Activated CD8-positive, alpha-beta memory T cell treated with anti-CD3 and anti-CD28 coated beads, Interleukin-2, amount 10 ng/mL, durations not matched to agents 7 days and 5 days (primary cell): Measurements from ENCODE around the gene UMODL1. TPM values are rescaled to one million over a fixed set of nuclear protein-coding genes. Genes with fewer than 3 reads are reported as not detected.
"Not testable (repeated sequence)": the region's sequence is repeated elsewhere in the genome, so short reads cannot be mapped to it uniquely, and the experiment has no call there.

Source experiments
- ATAC-seq: fragments of 150-1000 bp; cut with Tn5 transposase; one replicate; pipeline ENCODE4 v1.10.0; 2021; ENCODE audit warnings: moderate library complexity
- CTCF ChIA-PET: fragments of 350-600 bp; sonication (Branson Sonifier 250); formaldehyde crosslinking; loops from one replicate; lab custom pipeline; 2021; ENCODE audit warnings: antibody characterized with exemption; lab: Charles Lee
- DNase-seq: peaks from one replicate; pipeline ENCODE4 v3.0.0-alpha.2; 2020
- H3K27ac Mint-ChIP-seq: one replicate; pipeline ENCODE4 v1.8.0; 2021; ENCODE audit warnings: mild to moderate bottlenecking, mixed read lengths
- H3K27me3 Mint-ChIP-seq: one replicate; pipeline ENCODE4 v1.8.0; 2021; ENCODE audit warnings: mixed read lengths
- H3K36me3 Mint-ChIP-seq: one replicate; pipeline ENCODE4 v1.8.0; 2021; ENCODE audit warnings: mild to moderate bottlenecking, mixed read lengths
- H3K4me1 Mint-ChIP-seq: one replicate; pipeline ENCODE4 v1.8.0; 2021; ENCODE audit warnings: mixed read lengths
- H3K4me3 Mint-ChIP-seq: one replicate; pipeline ENCODE4 v1.8.0; 2021; ENCODE audit warnings: mild to moderate bottlenecking, moderate library complexity, mixed read lengths
- H3K9me3 Mint-ChIP-seq: one replicate; pipeline ENCODE4 v1.8.0; 2022; ENCODE audit warnings: low read depth, mixed read lengths
- total RNA-seq, 2 experiments: library from RNA; stranded (reverse); gene quantifications; one replicate each; pipeline ENCODE4 v1.2.3, GENCODE V29; 2021

UMODL1 gene
- total RNA-seq, 2 experiments from 2014 or later, result 0.05 TPM; not detected in 1

DNA sequence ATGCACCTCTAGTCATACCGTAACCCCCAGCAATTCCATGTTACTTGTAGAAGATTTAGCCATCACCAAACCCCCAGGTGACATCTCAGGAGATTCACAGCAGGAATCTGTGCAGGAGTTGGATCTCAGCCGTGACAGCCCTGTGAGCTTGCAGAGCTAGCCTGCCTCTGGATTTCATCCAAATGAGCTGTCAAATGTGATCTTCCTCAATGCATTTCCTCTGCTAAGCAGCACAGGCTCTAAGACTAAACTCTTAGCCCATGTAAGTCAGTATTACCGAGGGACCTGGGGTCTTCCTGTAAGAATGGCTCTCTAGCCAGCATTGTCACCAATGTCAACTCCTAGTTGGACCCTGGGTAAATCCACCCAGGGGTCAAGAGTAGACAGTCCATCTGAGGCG lies 41.7 kb downstream of the UMODL1 start:
- no peak for ATAC-seq
- CTCF ChIA-PET, result interaction anchor here (0.7 to 1.2 kb wide), 2 partner anchors 146 to 296 kb away, joined by 3 read pairs; no protein-coding TSS in a partner anchor
- Mint-ChIP-seq H3K4me1 (peaks cover 13% of the 10 kb centered on the region), H3K9me3 (no peaks in the 10 kb centered on the region), H3K27me3 (peaks cover 41% of the 10 kb centered on the region), H3K36me3 (no peaks in the 10 kb centered on the region), H3K27ac (no peak overlapping the region), H3K4me3 (no peak overlapping the region)
- DNase-seq, result no peak

GRCh38 chr21:42113926-42114409 lies 42.9 kb downstream of the UMODL1 start:
- H3K4me1 Mint-ChIP-seq, result peaks cover 21% of the 10 kb centered on the region
- H3K4me3 Mint-ChIP-seq, result no peak overlapping the region
- ATAC-seq, result no peak
- no peak overlapping the region for H3K27ac Mint-ChIP-seq
- CTCF ChIA-PET, result interaction anchor here (0.8 kb wide), 1 partner anchor 298 kb away, joined by 3 read pairs; no protein-coding TSS in a partner anchor
- no peaks in the 10 kb centered on the region for H3K9me3 Mint-ChIP-seq
- no peak for DNase-seq
- H3K27me3 Mint-ChIP-seq, result peaks cover 51% of the 10 kb centered on the region
- H3K36me3 Mint-ChIP-seq, result no peaks in the 10 kb centered on the region

GRCh38 chr21:42114646-42115045 lies 43.5 kb downstream of the UMODL1 start:
- Mint-ChIP-seq H3K4me3 (no peak overlapping the region), H3K36me3 (no peaks in the 10 kb centered on the region), H3K4me1 (peaks cover 27% of the 10 kb centered on the region), H3K27me3 (peaks cover 57% of the 10 kb centered on the region), H3K9me3 (no peaks in the 10 kb centered on the region), H3K27ac (no peak overlapping the region)
- ATAC-seq (no peak), DNase-seq (no peak)
- CTCF ChIA-PET, result interaction anchor here (4.8 kb wide), 1 partner anchor 298 kb away, joined by 61 read pairs; no protein-coding TSS in a partner anchor

DNA sequence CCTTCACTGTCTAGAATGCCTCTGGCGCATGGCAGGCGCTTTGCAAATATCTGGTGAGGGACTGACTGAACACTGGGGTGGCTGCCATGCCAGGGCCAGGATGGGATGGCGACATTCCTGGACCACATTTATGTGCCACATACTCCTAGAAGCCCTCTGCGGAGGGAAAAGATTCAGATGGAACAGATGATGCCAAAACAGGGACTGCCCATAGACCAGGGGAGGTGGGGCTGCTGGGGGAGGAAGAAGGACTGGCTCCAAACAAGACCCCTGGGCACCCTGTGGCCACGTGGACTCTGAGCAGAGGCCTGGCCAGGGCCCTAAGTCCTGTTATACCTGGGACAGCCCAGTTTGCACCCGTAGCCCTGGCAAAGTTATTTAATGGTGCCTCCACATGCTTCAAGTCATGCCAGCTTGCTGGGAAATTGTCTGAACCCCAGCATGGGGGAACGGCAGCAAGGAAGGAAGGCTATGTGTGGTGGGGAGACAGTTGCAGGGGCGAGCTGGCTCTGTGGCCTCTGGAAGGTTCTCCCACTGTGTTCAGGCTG lies 44.1 kb downstream of the UMODL1 start:
- no peak for ATAC-seq
- Mint-ChIP-seq H3K9me3 (no peaks in the 10 kb centered on the region), H3K27ac (no peak overlapping the region), H3K4me1 (peaks cover 32% of the 10 kb centered on the region), H3K4me3 (no peak overlapping the region), H3K27me3 (peaks cover 62% of the 10 kb centered on the region), H3K36me3 (no peaks in the 10 kb centered on the region)
- DNase-seq, result no peak
- CTCF ChIA-PET, result interaction anchor here (0.6 to 4.8 kb wide), 4 partner anchors 8 to 375 kb away, joined by 3 to 66 read pairs (median 38); no protein-coding TSS in a partner anchor

- Mint-ChIP-seq H3K27me3 (peaks cover 73% of the 10 kb centered on the region), H3K4me1 (peaks cover 42% of the 10 kb centered on the region)
- not testable (repeated sequence) for H3K36me3 Mint-ChIP-seq, H3K9me3 Mint-ChIP-seq, H3K4me3 Mint-ChIP-seq, ATAC-seq, H3K27ac Mint-ChIP-seq, DNase-seq
- CTCF ChIA-PET, result interaction anchor here (0.6 to 5.8 kb wide), 23 partner anchors 9 to 1530 kb away, joined by 3 to 66 read pairs (median 5); no protein-coding TSS in a partner anchor
Observed at GRCh38 chr21:42116551-42116950, 45.4 kb downstream of the UMODL1 start.

DNA sequence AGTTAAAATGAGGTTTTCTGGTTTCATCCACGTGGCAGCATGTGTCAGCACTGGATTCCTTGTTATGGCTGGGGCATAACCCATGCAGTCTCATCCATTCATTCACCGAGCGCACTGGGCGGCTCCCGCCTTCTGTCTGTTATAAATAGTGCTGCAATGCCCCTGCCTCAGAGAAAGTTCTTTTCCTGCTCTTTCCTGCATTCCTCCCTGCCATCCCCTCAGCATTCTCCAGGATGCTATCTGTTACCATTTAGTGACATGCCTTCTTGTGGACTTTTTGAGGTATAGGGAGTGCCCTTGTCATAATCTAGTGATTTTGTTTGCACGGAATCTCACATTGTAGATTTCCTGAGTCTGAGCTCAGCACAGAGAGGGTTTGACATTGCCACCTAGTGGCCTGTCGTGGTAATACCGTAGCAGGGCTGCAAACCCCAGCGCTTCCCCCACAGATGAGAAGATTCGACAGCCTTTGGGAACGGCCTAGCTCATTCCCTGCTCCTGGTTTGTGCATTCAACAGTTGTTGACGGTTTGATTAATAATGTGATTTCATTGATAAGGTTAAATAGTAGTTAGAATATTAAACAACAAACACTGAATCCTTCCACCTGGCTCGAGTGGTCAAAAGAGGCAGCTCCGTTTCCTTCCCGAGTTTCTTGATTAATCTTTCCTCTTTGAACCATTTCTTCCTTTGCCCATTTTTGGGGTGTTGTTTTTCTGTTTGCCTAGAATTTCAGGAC lies 46.3 kb downstream of the UMODL1 start:
- Mint-ChIP-seq H3K4me3 (no peak overlapping the region), H3K27me3 (peaks cover 75% of the 10 kb centered on the region), H3K4me1 (peaks cover 43% of the 10 kb centered on the region), H3K36me3 (no peaks in the 10 kb centered on the region), H3K9me3 (no peaks in the 10 kb centered on the region), H3K27ac (no peak overlapping the region)
- CTCF ChIA-PET, result interaction anchor here (0.7 to 5.8 kb wide), 45 partner anchors 10 to 508 kb away, joined by 3 to 66 read pairs (median 4); partner anchors contain the start of gene ZBTB21
- ATAC-seq (peak; percentile 77), DNase-seq (peak; percentile 82)

DNA sequence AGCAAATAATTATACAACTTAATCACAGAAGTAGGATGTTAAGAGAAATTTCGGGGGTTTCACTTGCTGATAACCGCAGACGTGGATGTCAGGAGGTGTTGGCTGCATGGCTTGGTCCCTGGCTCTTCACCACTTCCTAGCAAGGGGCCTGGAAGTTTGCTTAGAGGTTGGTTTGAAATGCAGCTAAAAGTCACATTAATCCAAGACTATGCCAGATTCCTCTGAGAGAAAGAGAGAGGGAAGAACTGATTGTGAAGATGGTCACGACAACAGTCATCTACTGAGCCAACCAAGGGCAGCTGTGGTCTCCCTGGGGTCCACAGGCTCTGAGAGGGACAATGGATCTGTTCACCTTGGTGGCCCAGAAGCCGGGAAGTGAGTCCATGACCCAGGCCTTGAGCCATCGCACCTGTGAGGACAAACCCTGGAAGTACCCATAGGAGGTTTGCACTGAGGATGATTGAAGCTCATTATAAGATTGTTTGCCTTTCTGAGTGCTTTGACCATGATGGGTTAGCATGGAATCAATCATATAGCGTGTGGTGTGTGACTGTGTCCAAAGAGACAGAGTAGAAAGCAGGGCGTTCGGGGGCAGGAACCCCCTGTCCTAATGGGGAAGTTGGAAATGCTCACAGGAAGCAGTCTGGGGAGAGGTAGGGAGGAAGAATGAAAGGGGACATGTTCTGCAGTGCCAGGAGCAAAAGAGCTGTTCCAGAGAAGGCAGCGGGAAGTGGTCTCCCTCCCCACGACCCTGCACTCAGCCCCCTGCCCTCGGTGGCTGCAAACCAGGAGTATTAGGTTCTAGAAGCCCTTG lies 47.1 kb downstream of the UMODL1 start:
- H3K4me1 Mint-ChIP-seq, result peaks cover 43% of the 10 kb centered on the region
- no peak for ATAC-seq
- CTCF ChIA-PET, result interaction anchor here (0.8 to 5.8 kb wide), 39 partner anchors 10 to 509 kb away, joined by 3 to 66 read pairs (median 4); partner anchors contain the start of gene ZBTB21
- H3K27me3 Mint-ChIP-seq, result peaks cover 72% of the 10 kb centered on the region
- H3K27ac Mint-ChIP-seq, result no peak overlapping the region
- H3K4me3 Mint-ChIP-seq, result no peak overlapping the region
- H3K9me3 Mint-ChIP-seq, result no peaks in the 10 kb centered on the region
- DNase-seq, result no peak
- H3K36me3 Mint-ChIP-seq, result no peaks in the 10 kb centered on the region

DNA sequence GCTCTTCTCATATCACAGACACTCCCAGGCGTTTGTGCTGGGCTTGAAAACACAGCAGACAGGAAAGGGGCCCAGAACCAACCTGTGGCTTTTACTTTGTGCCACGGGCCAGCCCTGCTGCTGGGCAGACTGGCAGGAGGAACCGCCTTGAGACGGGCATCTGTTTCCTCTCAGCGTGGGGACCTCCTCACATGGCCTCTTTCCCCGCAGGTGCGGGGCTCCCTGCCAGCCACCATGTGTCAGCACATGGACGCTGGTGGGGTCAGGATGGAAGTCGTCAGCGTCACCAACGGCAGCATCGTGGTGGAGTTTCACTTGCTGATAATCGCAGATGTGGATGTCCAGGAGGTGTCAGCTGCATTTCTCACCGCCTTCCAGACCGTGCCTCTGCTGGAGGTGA lies 47.8 kb downstream of the UMODL1 start:
- peak; percentile 43 for ATAC-seq
- H3K36me3 Mint-ChIP-seq, result no peaks in the 10 kb centered on the region
- no peaks in the 10 kb centered on the region for H3K9me3 Mint-ChIP-seq
- H3K4me3 Mint-ChIP-seq, result no peak overlapping the region
- DNase-seq, result peak; percentile 51
- no peak overlapping the region for H3K27ac Mint-ChIP-seq
- CTCF ChIA-PET, result interaction anchor here (0.9 to 5.8 kb wide), 9 partner anchors 9 to 302 kb away, joined by 3 to 66 read pairs (median 10); partner anchors contain the start of gene ZBTB21
- H3K4me1 Mint-ChIP-seq, result peaks cover 48% of the 10 kb centered on the region
- H3K27me3 Mint-ChIP-seq, result peaks cover 70% of the 10 kb centered on the region

- no peaks in the 10 kb centered on the region for H3K9me3 Mint-ChIP-seq
- H3K27ac Mint-ChIP-seq, result no peak overlapping the region
- CTCF ChIA-PET, result interaction anchor here (1.4 to 5.8 kb wide), 4 partner anchors 8 to 304 kb away, joined by 3 to 51 read pairs (median 8); no protein-coding TSS in a partner anchor
- H3K4me3 Mint-ChIP-seq, result no peak overlapping the region
- ATAC-seq (no peak), DNase-seq (no peak)
- peaks cover 63% of the 10 kb centered on the region for H3K27me3 Mint-ChIP-seq
- H3K4me1 Mint-ChIP-seq, result peaks cover 50% of the 10 kb centered on the region
- no peaks in the 10 kb centered on the region for H3K36me3 Mint-ChIP-seq
Observed at GRCh38 chr21:42120101-42120902, 49.2 kb downstream of the UMODL1 start.

GRCh38 chr21:42120903-42121535 lies 49.9 kb downstream of the UMODL1 start:
- H3K27ac Mint-ChIP-seq, result no peak overlapping the region
- no peaks in the 10 kb centered on the region for H3K9me3 Mint-ChIP-seq
- no peaks in the 10 kb centered on the region for H3K36me3 Mint-ChIP-seq
- H3K4me3 Mint-ChIP-seq, result no peak overlapping the region
- ATAC-seq, result no peak
- H3K27me3 Mint-ChIP-seq, result peaks cover 63% of the 10 kb centered on the region
- DNase-seq, result no peak
- CTCF ChIA-PET, result interaction anchor here (1.4 to 5.8 kb wide), 4 partner anchors 7 to 304 kb away, joined by 3 to 51 read pairs (median 8); no protein-coding TSS in a partner anchor
- H3K4me1 Mint-ChIP-seq, result peaks cover 56% of the 10 kb centered on the region

- H3K4me1 Mint-ChIP-seq, result peaks cover 56% of the 10 kb centered on the region
- H3K4me3 Mint-ChIP-seq, result no peak overlapping the region
- DNase-seq, result no peak
- CTCF ChIA-PET, result interaction anchor here (1.0 kb wide), 1 partner anchor 305 kb away, joined by 3 read pairs; no protein-coding TSS in a partner anchor
- no peak overlapping the region for H3K27ac Mint-ChIP-seq
- no peaks in the 10 kb centered on the region for H3K36me3 Mint-ChIP-seq
- ATAC-seq, result no peak
- H3K9me3 Mint-ChIP-seq, result no peaks in the 10 kb centered on the region
- peaks cover 62% of the 10 kb centered on the region for H3K27me3 Mint-ChIP-seq
Observed at GRCh38 chr21:42121794-42122193, 50.7 kb downstream of the UMODL1 start.

GRCh38 chr21:42122398-42122797 lies 51.3 kb downstream of the UMODL1 start:
- peaks cover 61% of the 10 kb centered on the region for H3K27me3 Mint-ChIP-seq
- H3K4me3 Mint-ChIP-seq, result no peak overlapping the region
- DNase-seq (no peak), ATAC-seq (no peak)
- H3K9me3 Mint-ChIP-seq, result no peaks in the 10 kb centered on the region
- no peak overlapping the region for H3K27ac Mint-ChIP-seq
- peaks cover 50% of the 10 kb centered on the region for H3K4me1 Mint-ChIP-seq
- no peaks in the 10 kb centered on the region for H3K36me3 Mint-ChIP-seq
- CTCF ChIA-PET, result interaction anchor here (1.0 kb wide), 1 partner anchor 306 kb away, joined by 3 read pairs; no protein-coding TSS in a partner anchor
